ENCODE results near the gene CDC42SE2. TPM values are rescaled to one million over a fixed set of nuclear protein-coding genes. Genes with fewer than 3 reads are reported as not detected.
"Not testable (repeated sequence)": the region's sequence is repeated elsewhere in the genome, so short reads cannot be mapped to it uniquely, and the experiment has no call there.

The CDC42SE2 gene
- total RNA-seq, 2 donors from 2014 or later, result 147 to 151 TPM

GRCh38 chr5:131318455-131318854 lies 54.6 kb downstream of the CDC42SE2 start:
- Mint-ChIP-seq H3K27ac (no peak overlapping the region), H3K4me1 (ENCODE audit: low read depth) (peaks cover 92% of the 10 kb centered on the region), H3K4me3 (no peak overlapping the region), H3K36me3 (ENCODE audit: insufficient read depth in 2 of 2) (peaks cover 2 to 54% of the 10 kb centered on the region in 2 donors), H3K27me3 (ENCODE audit: low read depth) (no peaks in the 10 kb centered on the region), H3K9me3 (no peaks in the 10 kb centered on the region)
- DNase-seq, result no peak
- no peak for ATAC-seq (replicated peaks in 1 of 2)

DNA sequence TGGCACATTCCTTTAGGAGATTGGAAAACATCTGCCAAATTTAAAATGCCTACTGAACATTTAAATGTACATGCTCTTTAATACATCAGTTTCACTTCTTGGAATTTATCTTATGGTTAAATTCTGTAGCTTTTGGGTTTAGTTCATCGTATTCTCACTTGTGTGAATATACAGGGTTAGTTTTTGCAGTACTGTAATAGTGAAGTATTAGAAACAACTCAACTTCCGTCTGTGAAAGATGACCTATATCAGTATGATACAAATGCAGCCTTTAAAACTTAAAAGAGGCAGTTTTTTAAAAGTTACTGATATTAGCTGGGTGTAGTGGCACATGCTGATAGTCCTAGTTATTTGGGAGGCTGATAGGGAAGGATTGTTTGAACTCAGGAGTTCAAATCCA lies 57.2 kb downstream of the CDC42SE2 start:
- ATAC-seq (replicated peaks in 1 of 2), result peak; percentile 39 to 65
- peaks cover 92% of the 10 kb centered on the region for H3K4me1 Mint-ChIP-seq (ENCODE audit: low read depth)
- peak overlapping the region; percentile 54 to 88 for H3K4me3 Mint-ChIP-seq
- peak overlapping the region; percentile 98 for H3K27ac Mint-ChIP-seq
- no peaks in the 10 kb centered on the region for H3K9me3 Mint-ChIP-seq
- no peaks in the 10 kb centered on the region for H3K27me3 Mint-ChIP-seq (ENCODE audit: low read depth)
- no peak for DNase-seq
- H3K36me3 Mint-ChIP-seq (ENCODE audit: insufficient read depth in 2 of 2), result peaks cover 2 to 46% of the 10 kb centered on the region in 2 donors

DNA sequence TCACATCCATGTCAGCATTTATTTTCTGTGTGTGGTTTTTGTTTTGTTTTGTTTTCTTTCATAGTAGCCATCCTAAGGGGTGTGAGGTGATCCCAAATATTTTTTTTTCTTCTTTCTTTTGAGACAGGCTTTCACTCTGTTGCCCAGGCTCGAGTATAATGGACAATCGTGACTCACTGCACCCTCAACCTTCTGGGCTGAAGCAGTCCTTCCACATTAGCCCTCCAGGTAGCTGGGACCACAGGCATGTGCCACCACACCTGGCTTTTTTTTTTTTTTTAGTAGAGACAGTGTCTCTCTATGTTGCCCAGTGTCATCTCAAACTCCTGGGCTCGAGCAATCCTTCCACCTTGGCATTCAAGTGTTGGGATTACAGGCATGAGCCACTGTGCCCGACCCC lies 59.1 kb downstream of the CDC42SE2 start:
- H3K4me3 Mint-ChIP-seq, result peak overlapping the region; percentile 25 to 88
- H3K36me3 Mint-ChIP-seq (ENCODE audit: insufficient read depth in 2 of 2), result peaks cover 10 to 41% of the 10 kb centered on the region in 2 donors
- ATAC-seq (replicated peaks in 1 of 2), result no peak
- H3K4me1 Mint-ChIP-seq (ENCODE audit: low read depth), result peaks cover 93% of the 10 kb centered on the region
- H3K27me3 Mint-ChIP-seq (ENCODE audit: low read depth), result no peaks in the 10 kb centered on the region
- H3K27ac Mint-ChIP-seq, result peak overlapping the region; percentile 98
- DNase-seq, result no peak
- no peaks in the 10 kb centered on the region for H3K9me3 Mint-ChIP-seq

GRCh38 chr5:131323378-131323777 lies 59.5 kb downstream of the CDC42SE2 start:
- no peak for ATAC-seq (replicated peaks in 1 of 2)
- H3K36me3 Mint-ChIP-seq (ENCODE audit: insufficient read depth in 2 of 2), result peaks cover 11 to 41% of the 10 kb centered on the region in 2 donors

GRCh38 chr5:131324303-131324702 lies 60.5 kb downstream of the CDC42SE2 start:
- Mint-ChIP-seq H3K9me3 (no peaks in the 10 kb centered on the region), H3K27me3 (ENCODE audit: low read depth) (no peaks in the 10 kb centered on the region), H3K36me3 (ENCODE audit: insufficient read depth in 2 of 2) (peaks cover 13 to 43% of the 10 kb centered on the region in 2 donors), H3K4me3 (peak overlapping the region in 1 of 2 donors; percentile 11), H3K27ac (peak overlapping the region; percentile 81), H3K4me1 (ENCODE audit: low read depth) (peaks cover 98% of the 10 kb centered on the region)
- ATAC-seq (replicated peaks in 1 of 2) (no peak), DNase-seq (no peak)

More at GRCh38 chr5:131323378-131323777, 59.5 kb downstream of the CDC42SE2 start:
- Mint-ChIP-seq H3K27ac (peak overlapping the region; percentile 81), H3K9me3 (no peaks in the 10 kb centered on the region), H3K4me3 (no peak overlapping the region), H3K4me1 (ENCODE audit: low read depth) (peaks cover 95% of the 10 kb centered on the region), H3K27me3 (ENCODE audit: low read depth) (no peaks in the 10 kb centered on the region)
- DNase-seq, result no peak

DNA sequence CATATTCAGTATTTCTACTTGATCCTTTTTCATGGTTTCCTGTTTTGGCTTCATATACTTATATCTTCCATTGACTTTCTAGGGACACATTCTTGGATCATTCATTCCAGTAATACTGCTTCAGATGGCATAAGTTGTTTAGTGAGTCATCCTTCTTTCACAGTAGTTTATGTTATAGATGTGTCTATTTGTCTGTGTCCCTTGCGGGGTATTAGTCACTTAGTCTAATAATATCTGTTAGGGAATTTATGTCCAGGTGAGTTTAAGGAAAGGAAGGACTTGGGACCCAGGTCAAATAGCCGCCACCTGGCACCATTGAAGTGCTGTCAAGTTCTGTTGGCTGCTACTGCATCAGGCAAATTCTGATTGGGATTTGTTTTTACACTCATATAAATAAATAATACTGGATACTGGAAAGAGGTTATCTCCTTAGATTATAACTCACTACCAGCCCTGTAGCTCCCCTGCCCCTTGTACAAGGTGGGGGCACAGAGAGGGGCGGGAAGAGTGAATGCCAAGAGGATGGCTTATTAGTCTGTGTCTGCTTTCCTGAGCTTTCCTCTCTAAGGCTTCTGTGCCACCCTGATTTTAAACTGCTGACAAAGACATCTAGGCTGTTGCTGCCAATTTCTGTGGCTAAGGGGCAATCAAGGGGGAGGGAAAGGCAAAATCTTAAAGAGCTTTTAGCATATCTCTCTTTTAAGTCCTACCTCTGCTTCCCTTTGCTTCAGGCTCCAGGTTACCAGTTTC lies 64.9 kb downstream of the CDC42SE2 start:
- no peak for DNase-seq
- H3K9me3 Mint-ChIP-seq, result no peaks in the 10 kb centered on the region
- H3K36me3 Mint-ChIP-seq (ENCODE audit: insufficient read depth in 2 of 2), result peaks cover 11 to 34% of the 10 kb centered on the region in 2 donors
- no peaks in the 10 kb centered on the region for H3K27me3 Mint-ChIP-seq (ENCODE audit: low read depth)
- H3K4me1 Mint-ChIP-seq (ENCODE audit: low read depth), result peaks cover 81% of the 10 kb centered on the region
- H3K4me3 Mint-ChIP-seq, result peak overlapping the region in 1 of 2 donors; percentile 64
- ATAC-seq (replicated peaks in 1 of 2), result peak; percentile 66 to 72
- H3K27ac Mint-ChIP-seq, result peak overlapping the region; percentile 98

GRCh38 chr5:131329286-131329560 lies 65.4 kb downstream of the CDC42SE2 start:
- DNase-seq, result no peak
- Mint-ChIP-seq H3K27ac (peak overlapping the region; percentile 98), H3K4me1 (ENCODE audit: low read depth) (peaks cover 81% of the 10 kb centered on the region), H3K9me3 (peaks cover 0 to 1% of the 10 kb centered on the region in 2 donors), H3K27me3 (ENCODE audit: low read depth) (no peaks in the 10 kb centered on the region), H3K36me3 (ENCODE audit: insufficient read depth in 2 of 2) (peaks cover 12 to 38% of the 10 kb centered on the region in 2 donors), H3K4me3 (no peak overlapping the region)
- ATAC-seq (replicated peaks in 1 of 2), result no peak

DNA sequence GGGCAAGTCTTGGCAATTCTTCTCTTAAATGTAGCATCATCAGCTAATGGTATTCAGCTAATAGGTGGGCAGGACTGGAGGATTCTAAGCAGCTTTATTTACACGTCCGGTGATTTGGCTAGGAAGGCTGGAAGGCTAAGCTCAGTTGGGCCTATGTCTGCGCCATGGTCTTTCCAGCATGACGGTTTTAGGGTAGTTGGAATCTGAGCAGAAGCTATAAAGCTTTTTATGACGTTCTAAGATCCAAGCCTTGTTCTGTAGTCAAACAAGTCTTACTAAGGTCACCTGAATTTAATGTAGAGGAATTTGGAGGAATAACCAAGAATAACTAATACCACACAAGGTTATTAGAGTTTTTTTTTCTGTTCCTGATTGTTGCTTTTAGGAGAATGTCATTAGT lies 66.2 kb downstream of the CDC42SE2 start:
- no peak overlapping the region for H3K4me3 Mint-ChIP-seq
- peaks cover 16 to 46% of the 10 kb centered on the region in 2 donors for H3K36me3 Mint-ChIP-seq (ENCODE audit: insufficient read depth in 2 of 2)
- H3K4me1 Mint-ChIP-seq (ENCODE audit: low read depth), result peaks cover 81% of the 10 kb centered on the region
- H3K9me3 Mint-ChIP-seq, result peaks cover 0 to 1% of the 10 kb centered on the region in 2 donors
- H3K27ac Mint-ChIP-seq, result peak overlapping the region; percentile 81
- ATAC-seq (replicated peaks in 1 of 2) (no peak), DNase-seq (no peak)
- no peaks in the 10 kb centered on the region for H3K27me3 Mint-ChIP-seq (ENCODE audit: low read depth)

- not testable (repeated sequence) for DNase-seq; ATAC-seq (replicated peaks in 1 of 2); H3K27me3 Mint-ChIP-seq (ENCODE audit: low read depth)
- H3K27ac Mint-ChIP-seq, result peak overlapping the region; percentile 89
- H3K9me3 Mint-ChIP-seq, result peaks cover 0 to 13% of the 10 kb centered on the region in 2 donors
- peaks cover 69% of the 10 kb centered on the region for H3K4me1 Mint-ChIP-seq (ENCODE audit: low read depth)
- H3K36me3 Mint-ChIP-seq (ENCODE audit: insufficient read depth in 2 of 2), result peaks cover 24 to 73% of the 10 kb centered on the region in 2 donors
- H3K4me3 Mint-ChIP-seq, result peak overlapping the region in 1 of 2 donors; percentile 3
Observed at GRCh38 chr5:131335756-131336155, 71.9 kb downstream of the CDC42SE2 start.

DNA sequence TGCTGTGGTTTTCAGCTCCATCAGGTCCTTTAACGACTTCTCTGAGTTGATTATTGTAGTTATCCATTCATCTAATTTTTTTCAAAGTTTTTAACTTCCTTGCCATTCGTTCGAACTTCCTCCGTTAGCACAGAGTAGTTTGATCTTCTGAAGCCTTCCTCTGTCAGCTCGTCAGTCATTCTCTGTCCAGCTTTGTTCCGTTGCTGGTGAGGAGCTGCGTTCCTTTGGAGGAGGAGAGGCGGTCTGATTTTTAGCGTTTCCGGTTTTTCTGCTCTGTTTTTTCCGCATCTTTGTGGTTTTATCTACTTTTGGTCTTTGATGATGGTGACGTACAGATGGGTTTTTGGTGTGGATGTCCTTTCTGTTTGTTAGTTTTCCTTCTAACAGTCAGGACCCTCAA lies 72.9 kb downstream of the CDC42SE2 start:
- ATAC-seq (replicated peaks in 1 of 2); DNase-seq; H3K27me3 Mint-ChIP-seq (ENCODE audit: low read depth): not testable (repeated sequence)
- H3K36me3 Mint-ChIP-seq (ENCODE audit: insufficient read depth in 2 of 2), result peaks cover 26 to 78% of the 10 kb centered on the region in 2 donors
- H3K9me3 Mint-ChIP-seq, result peaks cover 2 to 13% of the 10 kb centered on the region in 2 donors
- H3K27ac Mint-ChIP-seq, result peak overlapping the region; percentile 89
- H3K4me1 Mint-ChIP-seq (ENCODE audit: low read depth), result peaks cover 76% of the 10 kb centered on the region
- peak overlapping the region; percentile 67 to 92 for H3K4me3 Mint-ChIP-seq

DNA sequence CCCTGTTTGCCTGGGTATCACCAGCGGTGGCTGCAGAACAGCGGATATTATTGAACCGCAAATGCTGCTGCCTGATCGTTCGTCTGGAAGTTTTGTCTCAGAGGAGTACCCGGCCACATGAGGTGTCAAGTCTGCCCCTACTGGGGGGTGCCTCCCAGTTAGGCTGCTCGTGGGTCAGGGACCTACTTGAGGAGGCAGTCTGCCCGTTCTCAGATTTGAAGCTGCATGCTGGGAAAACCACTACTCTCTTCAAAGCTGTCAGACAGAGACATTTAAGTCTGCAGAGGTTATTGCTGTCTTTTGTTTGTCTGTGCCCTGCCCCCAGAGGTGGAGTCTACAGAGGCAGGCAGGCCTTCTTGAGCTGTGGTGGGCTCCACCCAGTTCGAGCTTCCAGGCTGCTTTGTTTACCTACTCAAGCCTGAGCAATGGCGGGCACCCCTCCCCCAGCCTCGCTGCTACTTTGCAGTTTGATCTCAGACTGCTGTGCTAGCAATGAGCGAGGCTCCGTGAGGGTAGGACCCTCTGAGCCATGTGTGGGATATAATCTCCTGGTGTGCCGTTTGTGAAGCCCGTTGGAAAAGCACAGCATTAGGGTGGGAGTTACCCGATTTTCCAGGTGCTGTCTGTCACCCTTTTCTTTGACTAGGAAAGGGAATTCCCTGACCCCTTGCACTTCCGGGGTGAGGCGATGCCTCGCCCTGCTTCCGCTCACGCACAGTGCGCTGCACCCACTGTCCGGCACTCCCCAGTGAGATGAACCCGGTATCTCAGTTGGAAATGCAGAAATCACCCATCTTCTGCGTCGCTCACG lies 73.6 kb downstream of the CDC42SE2 start:
- ATAC-seq (replicated peaks in 1 of 2); H3K27me3 Mint-ChIP-seq (ENCODE audit: low read depth); DNase-seq: not testable (repeated sequence)
- Mint-ChIP-seq H3K4me1 (ENCODE audit: low read depth) (peaks cover 73% of the 10 kb centered on the region), H3K36me3 (ENCODE audit: insufficient read depth in 2 of 2) (peaks cover 26 to 78% of the 10 kb centered on the region in 2 donors), H3K27ac (peak overlapping the region; percentile 89), H3K4me3 (peak overlapping the region in 1 of 2 donors; percentile 92), H3K9me3 (peaks cover 2 to 13% of the 10 kb centered on the region in 2 donors)

- no peaks in the 10 kb centered on the region for H3K27me3 Mint-ChIP-seq (ENCODE audit: low read depth)
- H3K9me3 Mint-ChIP-seq, result peaks cover 4 to 13% of the 10 kb centered on the region in 2 donors
- H3K27ac Mint-ChIP-seq, result peak overlapping the region; percentile 89
- ATAC-seq (replicated peaks in 1 of 2), result no peak
- no peak for DNase-seq
- H3K36me3 Mint-ChIP-seq (ENCODE audit: insufficient read depth in 2 of 2), result peaks cover 28 to 76% of the 10 kb centered on the region in 2 donors
- peak overlapping the region in 1 of 2 donors; percentile 92 for H3K4me3 Mint-ChIP-seq
- H3K4me1 Mint-ChIP-seq (ENCODE audit: low read depth), result peaks cover 71% of the 10 kb centered on the region
Observed at GRCh38 chr5:131338051-131338453, 74.2 kb downstream of the CDC42SE2 start.

GRCh38 chr5:131344288-131344687 lies 80.4 kb downstream of the CDC42SE2 start:
- Mint-ChIP-seq H3K27ac (peak overlapping the region; percentile 13), H3K36me3 (ENCODE audit: insufficient read depth in 2 of 2) (peaks cover 45 to 64% of the 10 kb centered on the region in 2 donors)
- DNase-seq, result not testable (repeated sequence)

More at GRCh38 chr5:131344288-131344687, 80.4 kb downstream of the CDC42SE2 start:
- H3K27me3 Mint-ChIP-seq (ENCODE audit: low read depth); ATAC-seq (replicated peaks in 1 of 2); H3K4me3 Mint-ChIP-seq: not testable (repeated sequence)
- Mint-ChIP-seq H3K4me1 (ENCODE audit: low read depth) (peaks cover 50% of the 10 kb centered on the region), H3K9me3 (peaks cover 10 to 22% of the 10 kb centered on the region in 2 donors)
